KOPT-K1 (cell line): ENCODE data around the gene JAKMIP1.
A peak's percentile ranks its signal among the peaks of the same experiment; 100 is the strongest.

Experiments
- H3K27ac ChIP-seq: fragments of 200-600 bp; sonication (generic); 2 replicates; pipeline ENCODE4 v1.5.1; 2016; ENCODE audit warnings: antibody characterized with exemption, mild to moderate bottlenecking, low read depth, low read length; ENCODE audit not compliant: poor library complexity, severe bottlenecking
- H3K36me3 ChIP-seq: fragments of 200-600 bp; sonication (generic); 2 replicates; pipeline ENCODE4 v1.5.1; 2017; ENCODE audit warnings: antibody characterized with exemption, mild to moderate bottlenecking, low read length, moderate library complexity; ENCODE audit not compliant: insufficient read depth
- H3K9me3 ChIP-seq: fragments of 200-600 bp; sonication (generic); 2 replicates; pipeline ENCODE4 v1.5.1; 2017; ENCODE audit warnings: antibody characterized with exemption, low read length, mild to moderate bottlenecking; ENCODE audit not compliant: insufficient read depth, poor library complexity, severe bottlenecking

JAKMIP1 gene

GRCh38 chr4:6184169-6184568, 16.2 kb downstream of the JAKMIP1 start:
- Histone ChIP-seq H3K9me3 (no peaks in the 10 kb centered on the region), H3K36me3 (peaks cover 20% of the 10 kb centered on the region), H3K27ac (peak overlapping the region; percentile 99)

DNA sequence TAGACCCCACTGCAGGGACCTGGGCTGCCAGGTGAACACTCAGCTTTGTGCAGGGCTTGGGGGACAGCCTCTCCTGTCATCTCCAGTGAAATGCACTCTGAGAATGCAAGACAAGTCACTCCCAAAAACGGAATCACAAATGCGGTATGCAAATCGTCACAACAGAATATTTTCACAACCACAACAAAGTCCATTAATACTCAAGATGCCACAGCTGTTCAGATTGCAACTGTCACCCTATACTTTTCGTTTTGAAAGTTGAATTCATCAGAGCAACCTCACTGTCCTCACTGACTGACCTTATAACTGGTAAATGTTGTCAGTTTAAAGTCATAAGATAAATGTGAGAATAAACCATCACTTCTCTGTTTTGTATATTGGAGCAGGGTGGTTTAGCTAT, 16.6 kb downstream of the JAKMIP1 start:
- H3K27ac ChIP-seq, result peak overlapping the region; percentile 99
- peaks cover 20% of the 10 kb centered on the region for H3K36me3 ChIP-seq
- peaks cover 1% of the 10 kb centered on the region for H3K9me3 ChIP-seq

GRCh38 chr4:6182376-6183280, 17.7 kb downstream of the JAKMIP1 start:
- peak overlapping the region; percentile 99 for H3K27ac ChIP-seq

DNA sequence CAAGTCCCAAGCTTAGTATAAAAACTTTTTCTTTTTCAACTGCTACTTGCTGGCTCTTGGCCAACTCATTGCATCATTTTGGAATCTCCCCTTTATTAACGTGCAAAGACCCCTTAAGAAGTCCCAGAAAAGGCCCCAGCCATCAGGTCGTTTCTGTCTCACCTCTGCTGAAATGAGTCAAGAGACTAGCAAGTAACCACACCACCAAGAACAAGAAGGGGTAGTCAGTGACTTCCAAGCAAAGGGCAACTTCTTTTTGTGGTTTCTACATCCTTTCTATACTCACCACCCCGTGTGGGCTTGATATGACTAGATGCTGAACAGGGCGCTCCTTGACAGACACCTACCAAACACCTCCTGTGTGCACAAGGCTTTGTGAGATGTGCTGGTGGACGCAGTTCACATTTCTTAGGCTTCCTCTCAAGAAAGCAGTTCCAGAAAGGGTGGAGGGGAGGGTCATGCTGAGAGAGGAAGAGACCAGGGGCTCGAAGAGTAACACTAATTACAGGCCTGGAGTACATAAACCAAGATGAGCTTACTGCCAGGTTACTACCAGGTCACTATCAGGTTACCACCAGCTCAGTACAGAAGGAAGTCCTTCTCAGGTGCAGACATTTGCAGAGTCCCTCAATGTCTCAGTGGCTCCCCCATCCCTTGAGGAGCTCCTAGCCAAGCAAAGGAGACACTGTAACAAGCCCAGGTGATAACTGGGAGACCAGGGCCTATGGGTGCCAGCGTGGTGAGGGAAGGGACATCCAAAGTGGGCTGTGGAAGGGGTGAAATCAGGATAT, 19.3 kb downstream of the JAKMIP1 start:
- peak overlapping the region; percentile 99 for H3K27ac ChIP-seq
- H3K9me3 ChIP-seq, result peaks cover 11% of the 10 kb centered on the region
- H3K36me3 ChIP-seq, result peaks cover 28% of the 10 kb centered on the region

More at GRCh38 chr4:6182376-6183280, 17.7 kb downstream of the JAKMIP1 start:
- Histone ChIP-seq H3K36me3 (peaks cover 16% of the 10 kb centered on the region), H3K9me3 (peaks cover 11% of the 10 kb centered on the region)

GRCh38 chr4:6179362-6179761, 21.0 kb downstream of the JAKMIP1 start:
- Histone ChIP-seq H3K9me3 (peaks cover 11% of the 10 kb centered on the region), H3K27ac (peak overlapping the region; percentile 99), H3K36me3 (peaks cover 42% of the 10 kb centered on the region)

- H3K9me3 ChIP-seq, result peaks cover 11% of the 10 kb centered on the region
- peaks cover 48% of the 10 kb centered on the region for H3K36me3 ChIP-seq
- peak overlapping the region; percentile 99 for H3K27ac ChIP-seq
Measured at GRCh38 chr4:6178757-6179156, 21.6 kb downstream of the JAKMIP1 start.

GRCh38 chr4:6177587-6178197, 22.7 kb downstream of the JAKMIP1 start:
- peaks cover 11% of the 10 kb centered on the region for H3K9me3 ChIP-seq
- peak overlapping the region; percentile 99 for H3K27ac ChIP-seq
- H3K36me3 ChIP-seq, result peaks cover 59% of the 10 kb centered on the region

- H3K36me3 ChIP-seq, result peaks cover 82% of the 10 kb centered on the region
- H3K9me3 ChIP-seq, result peaks cover 11% of the 10 kb centered on the region
- H3K27ac ChIP-seq, result peak overlapping the region; percentile 1
Measured at GRCh38 chr4:6175426-6175825, 24.9 kb downstream of the JAKMIP1 start.

- H3K27ac ChIP-seq, result no peak overlapping the region
- H3K36me3 ChIP-seq, result peaks cover 86% of the 10 kb centered on the region
Measured at GRCh38 chr4:6172927-6173200, 27.5 kb downstream of the JAKMIP1 start.

GRCh38 chr4:6172093-6172926, 28.0 kb downstream of the JAKMIP1 start:
- Histone ChIP-seq H3K27ac (no peak overlapping the region), H3K36me3 (peaks cover 86% of the 10 kb centered on the region), H3K9me3 (no peaks in the 10 kb centered on the region)

More at GRCh38 chr4:6172927-6173200, 27.5 kb downstream of the JAKMIP1 start:
- peaks cover under 1% of the 10 kb centered on the region for H3K9me3 ChIP-seq

- H3K36me3 ChIP-seq, result peaks cover 83% of the 10 kb centered on the region
- H3K9me3 ChIP-seq, result peaks cover 11% of the 10 kb centered on the region
- H3K27ac ChIP-seq, result no peak overlapping the region
Measured at GRCh38 chr4:6169239-6169638, 31.1 kb downstream of the JAKMIP1 start.

DNA sequence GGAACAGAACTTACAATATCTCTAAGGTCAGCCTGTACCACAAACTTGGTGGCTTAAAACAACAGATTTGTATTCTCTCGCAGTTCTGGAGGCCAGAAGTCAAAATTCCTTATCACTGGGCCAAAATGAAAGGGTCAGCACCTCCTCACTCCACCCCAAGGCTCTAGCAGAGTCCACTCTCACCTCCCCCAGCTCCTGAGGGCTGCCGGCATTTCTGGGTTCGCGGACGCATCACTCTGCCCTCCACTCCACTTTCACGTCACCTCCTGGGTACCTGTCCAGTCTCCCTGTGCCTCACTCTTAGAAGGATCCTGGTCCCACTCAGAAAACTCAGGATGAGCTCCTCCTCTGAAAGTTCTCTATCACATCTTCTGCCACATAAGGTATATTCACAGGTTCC, 34.6 kb downstream of the JAKMIP1 start:
- peaks cover 16% of the 10 kb centered on the region for H3K9me3 ChIP-seq
- H3K27ac ChIP-seq, result no peak overlapping the region
- peaks cover 55% of the 10 kb centered on the region for H3K36me3 ChIP-seq

- H3K27ac ChIP-seq, result peak overlapping the region; percentile 20
- H3K36me3 ChIP-seq, result peaks cover 45% of the 10 kb centered on the region
- peaks cover 16% of the 10 kb centered on the region for H3K9me3 ChIP-seq
Measured at GRCh38 chr4:6162885-6163284, 37.5 kb downstream of the JAKMIP1 start.

- H3K9me3 ChIP-seq, result peaks cover 16% of the 10 kb centered on the region
- H3K27ac ChIP-seq, result peak overlapping the region; percentile 20
- peaks cover 49% of the 10 kb centered on the region for H3K36me3 ChIP-seq
Measured at GRCh38 chr4:6161921-6162464, 38.4 kb downstream of the JAKMIP1 start.
